ENCODE results near the gene UBL4A.

DNA sequence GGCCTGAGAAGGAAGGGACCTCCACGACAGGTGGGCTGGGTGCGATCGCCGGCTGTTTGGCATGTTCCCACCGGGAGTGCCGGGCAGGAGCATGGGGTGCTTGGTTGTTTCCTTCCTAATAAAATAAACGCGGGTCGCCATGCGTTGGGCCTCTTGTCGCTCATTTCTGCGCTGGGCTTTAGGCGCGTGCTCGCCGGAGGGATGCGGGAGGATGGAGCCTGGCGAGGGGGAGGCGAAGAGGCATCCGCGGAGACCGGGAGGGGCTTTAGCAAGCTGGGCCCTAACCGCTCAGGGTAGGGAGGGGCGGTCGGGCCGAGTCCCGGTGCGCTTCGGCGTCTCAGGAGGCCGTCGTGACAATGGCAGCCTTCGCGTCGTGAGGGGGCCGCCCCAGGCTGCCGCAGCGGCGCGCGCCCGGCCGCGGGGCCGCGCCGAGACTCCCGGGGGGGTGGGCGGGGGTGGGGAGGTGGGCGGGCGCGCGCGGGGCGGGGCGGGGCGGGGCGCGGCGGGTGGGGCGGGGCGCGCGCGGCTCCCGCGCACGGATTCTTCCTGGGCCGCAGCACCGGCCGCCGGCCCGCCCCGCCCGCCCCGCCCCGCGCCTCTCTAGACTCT lies 49.9 kb downstream of the UBL4A start:
- TF ChIP-seq, protein P1, sequence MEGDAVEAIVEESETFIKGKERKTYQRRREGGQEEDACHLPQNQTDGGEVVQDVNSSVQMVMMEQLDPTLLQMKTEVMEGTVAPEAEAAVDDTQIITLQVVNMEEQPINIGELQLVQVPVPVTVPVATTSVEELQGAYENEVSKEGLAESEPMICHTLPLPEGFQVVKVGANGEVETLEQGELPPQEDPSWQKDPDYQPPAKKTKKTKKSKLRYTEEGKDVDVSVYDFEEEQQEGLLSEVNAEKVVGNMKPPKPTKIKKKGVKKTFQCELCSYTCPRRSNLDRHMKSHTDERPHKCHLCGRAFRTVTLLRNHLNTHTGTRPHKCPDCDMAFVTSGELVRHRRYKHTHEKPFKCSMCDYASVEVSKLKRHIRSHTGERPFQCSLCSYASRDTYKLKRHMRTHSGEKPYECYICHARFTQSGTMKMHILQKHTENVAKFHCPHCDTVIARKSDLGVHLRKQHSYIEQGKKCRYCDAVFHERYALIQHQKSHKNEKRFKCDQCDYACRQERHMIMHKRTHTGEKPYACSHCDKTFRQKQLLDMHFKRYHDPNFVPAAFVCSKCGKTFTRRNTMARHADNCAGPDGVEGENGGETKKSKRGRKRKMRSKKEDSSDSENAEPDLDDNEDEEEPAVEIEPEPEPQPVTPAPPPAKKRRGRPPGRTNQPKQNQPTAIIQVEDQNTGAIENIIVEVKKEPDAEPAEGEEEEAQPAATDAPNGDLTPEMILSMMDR (IDR thresholded peaks at IDR 0.05) = no peak
- TF ChIP-seq POLR2A (IDR thresholded peaks at IDR 0.05) = no peak

All from thyroid gland (tissue), 4 donors.